Nephron (organoid): Measurements from ENCODE around the gene ENG.
"Not testable (repeated sequence)": the region's sequence is repeated elsewhere in the genome, so short reads cannot be mapped to it uniquely, and the experiment has no call there.

Source experiments
- H3K27ac Mint-ChIP-seq, 3 experiments: 2 replicates each; pipeline ENCODE4 v1.8.0; 2020; ENCODE audit warnings: mixed read lengths in 3 of 3, mild to moderate bottlenecking in 2 of 3, moderate library complexity in 1 of 3
- H3K27me3 Mint-ChIP-seq: 2 replicates; pipeline ENCODE4 v1.8.0; 2021; ENCODE audit warnings: low read depth, mild to moderate bottlenecking, moderate library complexity, mixed read lengths
- H3K36me3 Mint-ChIP-seq: 2 replicates; pipeline ENCODE4 v1.8.0; 2020; ENCODE audit warnings: low read depth, mixed read lengths
- H3K4me1 Mint-ChIP-seq: 2 replicates; pipeline ENCODE4 v1.8.0; 2020; ENCODE audit warnings: mixed read lengths
- H3K4me3 Mint-ChIP-seq, 3 experiments: 2 replicates each; pipeline ENCODE4 v1.8.0; 2020; ENCODE audit warnings: mild to moderate bottlenecking in 3 of 3, mixed read lengths in 3 of 3, moderate library complexity in 2 of 3
- H3K9me3 Mint-ChIP-seq: 2 replicates; pipeline ENCODE4 v1.8.0; 2020; ENCODE audit warnings: mixed read lengths
- TF ChIP-seq, protein P1 (sequence below), 3 experiments: fragments of 200-600 bp; sonication (generic); IDR thresholded peaks; one replicate each; pipeline ENCODE4 v1.5.0; 2021; ENCODE audit warnings: antibody characterized with exemption in 3 of 3; ENCODE audit not compliant: unreplicated experiment in 3 of 3

The ENG gene

DNA sequence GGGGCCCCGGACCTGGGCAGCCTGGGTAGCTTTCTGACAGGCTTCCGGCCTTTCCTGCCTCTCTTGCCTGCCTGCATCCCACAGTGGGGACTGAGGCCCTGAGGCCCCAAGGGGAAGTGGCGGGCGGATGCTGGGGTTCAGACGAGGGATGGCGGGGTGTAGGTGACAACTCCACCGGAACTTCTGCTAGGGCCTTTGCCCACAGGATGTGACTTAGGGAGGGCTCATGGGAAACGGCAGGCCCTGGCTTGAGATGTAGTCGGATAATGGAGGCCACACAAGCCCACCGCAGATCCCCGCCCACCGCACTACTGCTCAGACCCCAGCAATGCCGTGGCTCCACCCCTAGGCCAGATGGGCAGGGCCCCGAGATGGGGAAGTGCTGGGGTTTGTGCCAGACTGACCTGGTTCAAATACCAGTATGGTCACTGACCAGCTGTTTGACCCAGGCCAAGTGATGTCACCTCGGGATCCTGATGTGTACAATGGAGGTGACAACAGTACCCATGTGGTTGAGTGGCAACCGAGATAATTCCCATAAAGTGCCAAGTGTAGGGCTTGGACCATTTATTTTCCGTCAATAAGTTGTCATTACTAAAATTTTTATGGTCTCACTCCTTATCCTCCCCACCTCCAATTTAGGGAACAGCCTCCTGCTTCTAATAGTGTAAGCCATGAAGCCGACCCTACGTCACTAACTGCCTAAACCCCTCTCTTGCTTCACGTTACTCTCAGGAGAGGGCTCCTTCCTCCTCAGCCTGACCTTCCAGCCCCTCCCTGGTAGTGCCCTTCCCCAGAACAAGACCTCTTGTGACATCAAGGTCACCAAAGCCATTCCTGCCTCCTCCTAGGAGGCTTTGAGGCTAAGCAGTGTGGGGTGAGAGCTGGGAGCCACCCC lies 71.1 kb downstream of the ENG start:
- H3K9me3 Mint-ChIP-seq = no peaks in the 10 kb centered on the region
- peaks cover 11% of the 10 kb centered on the region for H3K4me1 Mint-ChIP-seq
- peak overlapping the region in 2 of 3 experiments; percentile 49 to 87 for H3K27ac Mint-ChIP-seq
- TF ChIP-seq, protein P1, sequence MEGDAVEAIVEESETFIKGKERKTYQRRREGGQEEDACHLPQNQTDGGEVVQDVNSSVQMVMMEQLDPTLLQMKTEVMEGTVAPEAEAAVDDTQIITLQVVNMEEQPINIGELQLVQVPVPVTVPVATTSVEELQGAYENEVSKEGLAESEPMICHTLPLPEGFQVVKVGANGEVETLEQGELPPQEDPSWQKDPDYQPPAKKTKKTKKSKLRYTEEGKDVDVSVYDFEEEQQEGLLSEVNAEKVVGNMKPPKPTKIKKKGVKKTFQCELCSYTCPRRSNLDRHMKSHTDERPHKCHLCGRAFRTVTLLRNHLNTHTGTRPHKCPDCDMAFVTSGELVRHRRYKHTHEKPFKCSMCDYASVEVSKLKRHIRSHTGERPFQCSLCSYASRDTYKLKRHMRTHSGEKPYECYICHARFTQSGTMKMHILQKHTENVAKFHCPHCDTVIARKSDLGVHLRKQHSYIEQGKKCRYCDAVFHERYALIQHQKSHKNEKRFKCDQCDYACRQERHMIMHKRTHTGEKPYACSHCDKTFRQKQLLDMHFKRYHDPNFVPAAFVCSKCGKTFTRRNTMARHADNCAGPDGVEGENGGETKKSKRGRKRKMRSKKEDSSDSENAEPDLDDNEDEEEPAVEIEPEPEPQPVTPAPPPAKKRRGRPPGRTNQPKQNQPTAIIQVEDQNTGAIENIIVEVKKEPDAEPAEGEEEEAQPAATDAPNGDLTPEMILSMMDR (IDR thresholded peaks at IDR 0.05; ENCODE audit: unreplicated experiment in 3 of 3) = no peak
- no peaks in the 10 kb centered on the region for H3K27me3 Mint-ChIP-seq
- H3K36me3 Mint-ChIP-seq = peaks cover 14% of the 10 kb centered on the region
- peak overlapping the region; percentile 58 to 82 (median 80) for H3K4me3 Mint-ChIP-seq

DNA sequence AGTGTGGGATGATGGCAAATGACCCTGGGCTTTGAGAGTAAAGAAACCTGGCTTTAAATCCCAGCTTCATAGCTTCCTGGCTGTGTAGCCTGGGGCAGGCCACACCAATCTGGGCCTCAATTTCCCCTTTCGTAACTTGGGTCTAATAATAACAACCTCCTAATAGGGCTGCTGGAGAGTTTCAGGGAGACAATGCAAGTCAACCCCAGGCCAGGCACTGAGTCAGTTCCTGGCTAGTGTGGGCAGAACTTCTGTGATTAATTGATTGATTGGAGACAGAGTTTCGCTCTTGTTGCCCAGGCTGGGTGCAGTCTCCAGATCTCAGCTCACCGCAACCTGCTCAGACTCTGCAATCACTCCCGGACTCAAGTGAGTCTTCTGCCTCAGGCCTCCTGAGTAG lies 72.7 kb downstream of the ENG start:
- Mint-ChIP-seq H3K4me1 (peaks cover 12% of the 10 kb centered on the region), H3K9me3 (no peaks in the 10 kb centered on the region), H3K4me3 (peak overlapping the region in 1 of 3 experiments; percentile 53), H3K27ac (no peak overlapping the region), H3K27me3 (no peaks in the 10 kb centered on the region), H3K36me3 (peaks cover 5% of the 10 kb centered on the region)
- TF ChIP-seq, protein P1 (IDR thresholded peaks at IDR 0.05; ENCODE audit: unreplicated experiment in 3 of 3) = no peak

DNA sequence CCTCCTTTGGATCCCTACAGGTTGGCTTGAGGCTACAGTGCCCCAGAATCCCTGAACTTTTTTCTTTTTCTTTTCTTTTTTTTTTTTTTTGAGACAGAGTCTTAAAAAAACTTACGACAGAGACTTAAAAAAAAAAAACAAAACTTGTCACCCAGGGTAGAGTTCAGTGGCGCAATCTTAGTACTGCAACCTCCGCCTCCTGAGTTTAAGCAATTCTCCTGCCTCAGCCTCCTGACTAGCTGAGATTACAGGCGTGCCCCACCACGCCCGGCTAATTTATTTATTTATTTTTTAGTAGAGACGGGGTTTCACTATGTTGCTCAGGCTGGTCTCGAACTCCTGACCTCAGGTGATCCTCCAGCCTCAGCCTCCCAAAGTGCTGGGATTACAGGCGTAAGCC lies 73.5 kb downstream of the ENG start:
- H3K4me1 Mint-ChIP-seq = peaks cover 12% of the 10 kb centered on the region
- not testable (repeated sequence) for H3K36me3 Mint-ChIP-seq, H3K9me3 Mint-ChIP-seq, H3K27ac Mint-ChIP-seq, H3K4me3 Mint-ChIP-seq, H3K27me3 Mint-ChIP-seq

DNA sequence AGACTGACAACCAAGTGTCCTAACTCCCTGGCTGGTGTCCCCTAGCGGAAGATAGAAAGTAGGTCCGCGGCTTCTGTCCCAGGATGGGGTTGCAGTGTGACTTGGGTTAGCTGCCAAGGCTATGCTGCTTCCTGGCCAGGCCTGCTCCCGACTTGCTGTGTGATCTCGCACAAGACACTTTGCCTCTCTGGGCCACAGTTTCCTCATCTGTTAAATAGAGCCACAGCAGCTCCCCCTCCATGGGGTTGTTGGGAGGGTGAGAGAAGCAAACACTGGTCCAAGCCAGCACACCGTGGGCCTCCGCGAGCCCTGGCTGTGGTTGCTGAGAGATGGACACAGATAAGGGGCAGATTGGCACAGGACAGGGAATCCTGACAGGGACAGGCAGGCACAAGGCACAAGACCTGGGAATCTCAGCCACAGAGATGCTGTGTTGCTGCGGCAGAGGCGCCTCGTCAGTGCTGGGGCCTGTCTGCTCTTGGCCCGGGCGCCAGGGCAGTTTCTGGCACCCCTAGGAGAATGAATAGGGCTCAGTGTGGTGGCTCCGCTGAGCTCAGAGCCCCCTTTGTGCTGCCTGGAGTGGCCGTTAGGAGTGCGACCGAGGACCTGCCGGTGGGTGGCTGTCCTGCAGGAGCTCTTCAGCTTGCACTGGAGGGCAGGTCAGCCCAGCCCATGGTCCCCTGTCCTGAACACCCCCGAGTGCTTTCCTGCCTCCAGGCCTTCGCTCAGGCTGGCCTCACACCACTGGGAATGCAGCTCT lies 74.2 kb downstream of the ENG start:
- H3K36me3 Mint-ChIP-seq = no peaks in the 10 kb centered on the region
- H3K4me1 Mint-ChIP-seq = peaks cover 12% of the 10 kb centered on the region
- no peak overlapping the region for H3K4me3 Mint-ChIP-seq
- TF ChIP-seq, protein P1 (IDR thresholded peaks at IDR 0.05; ENCODE audit: unreplicated experiment in 3 of 3) = no peak
- no peaks in the 10 kb centered on the region for H3K27me3 Mint-ChIP-seq
- no peaks in the 10 kb centered on the region for H3K9me3 Mint-ChIP-seq
- peak overlapping the region in 1 of 3 experiments; percentile 37 for H3K27ac Mint-ChIP-seq

DNA sequence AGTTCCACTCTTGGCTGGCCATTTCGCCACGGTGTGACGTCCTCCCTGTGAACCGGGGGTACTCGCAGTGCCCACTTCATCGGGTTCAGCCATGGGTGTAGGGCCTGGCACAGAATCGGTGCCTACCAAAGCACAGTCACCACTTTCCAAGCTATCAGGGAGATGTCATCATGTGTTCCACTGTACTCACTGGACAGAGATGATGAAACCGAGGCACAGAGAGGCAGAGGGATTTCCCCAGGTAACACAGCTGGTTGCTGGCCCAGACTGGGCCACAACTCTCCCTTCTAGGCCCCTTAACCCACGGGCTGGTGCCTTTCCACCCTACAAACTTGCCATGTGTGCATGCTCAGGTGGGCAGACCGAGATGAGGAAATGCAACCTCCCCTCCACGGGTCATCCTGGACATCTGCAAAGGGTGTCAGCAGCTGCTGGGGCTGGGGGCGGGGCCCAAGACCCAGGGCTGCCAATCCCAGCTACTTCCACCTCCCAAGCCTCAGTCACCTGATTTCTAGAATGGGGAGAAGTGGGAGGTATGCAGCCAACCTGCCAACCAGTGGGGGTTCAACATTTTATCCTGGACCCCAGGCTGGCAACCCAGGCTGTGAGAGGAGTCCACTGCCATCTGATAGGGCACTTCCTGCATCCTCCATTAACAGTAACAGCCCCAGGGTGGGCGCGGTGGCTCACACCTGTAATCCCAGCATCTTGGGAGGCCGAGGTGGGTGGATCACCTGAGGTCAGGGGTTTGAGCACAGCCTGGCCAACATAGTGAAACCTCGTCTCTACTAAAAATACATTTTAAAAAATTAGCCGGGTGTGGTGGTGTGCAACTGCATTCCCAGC lies 75.1 kb downstream of the ENG start:
- TF ChIP-seq, protein P1 (IDR thresholded peaks at IDR 0.05; ENCODE audit: unreplicated experiment in 3 of 3) = no peak
- no peaks in the 10 kb centered on the region for H3K36me3 Mint-ChIP-seq
- H3K27ac Mint-ChIP-seq = peak overlapping the region in 1 of 3 experiments; percentile 50
- H3K27me3 Mint-ChIP-seq = no peaks in the 10 kb centered on the region
- no peaks in the 10 kb centered on the region for H3K9me3 Mint-ChIP-seq
- peaks cover 12% of the 10 kb centered on the region for H3K4me1 Mint-ChIP-seq
- H3K4me3 Mint-ChIP-seq = no peak overlapping the region
